H1 (cell line): ENCODE measurements around the gene SYK. TPM values are rescaled to one million over a fixed set of nuclear protein-coding genes. Genes with fewer than 3 reads are reported as not detected.

ENCODE experiments used
- ASH2L ChIP-seq: fragments of 200-600, 300-600 bp; sonication (generic); IDR thresholded peaks from one replicate; pipeline ENCODE4 v1.7.1; 2017; ENCODE audit warnings: low read length
- CHD7 ChIP-seq: fragments of 300-600 bp; sonication (generic); IDR thresholded peaks from 2 replicates; pipeline ENCODE4 v1.7.1; 2012; ENCODE audit warnings: low read length, moderate library complexity, mild to moderate bottlenecking, inconsistent platforms; ENCODE audit not compliant: insufficient replicate concordance
- HDAC2 ChIP-seq, 2 experiments: fragments of 300-600 bp in 1 of 2; sonication (generic) in 1 of 2; IDR thresholded peaks; 2 replicates each; pipeline ENCODE4 v1.6.1; 2011 to 2012; ENCODE audit warnings: low read depth in 2 of 2, low read length in 2 of 2, mild to moderate bottlenecking in 2 of 2, moderate library complexity in 2 of 2, borderline replicate concordance in 1 of 2, inconsistent platforms in 1 of 2
- HDAC6 ChIP-seq: IDR thresholded peaks from one replicate; pipeline ENCODE4 v1.7.1; 2012; ENCODE audit warnings: low read depth, mild to moderate bottlenecking, inconsistent platforms, low read length, moderate library complexity
- JUN ChIP-seq: IDR thresholded peaks from 2 replicates; pipeline ENCODE4 v1.6.1; 2011; ENCODE audit warnings: low read depth, mild to moderate bottlenecking, improper control_type of control experiment, low read length
- SIX5 ChIP-seq: IDR thresholded peaks from 2 replicates; pipeline ENCODE4 v1.6.1; 2011; ENCODE audit warnings: mild to moderate bottlenecking, low read depth, low read length
- SP2 ChIP-seq: IDR thresholded peaks from 2 replicates; pipeline ENCODE4 v1.6.1; 2012; ENCODE audit warnings: mild to moderate bottlenecking, low read length, inconsistent platforms
- TAF7 ChIP-seq: optimal IDR thresholded peaks from 2 replicates; pipeline ENCODE3; 2011; ENCODE audit warnings: low read depth, mild to moderate bottlenecking, inconsistent platforms, low read length, moderate library complexity, borderline replicate concordance
- TBP ChIP-seq: IDR thresholded peaks from 2 replicates; pipeline ENCODE4 v1.6.1; 2011; ENCODE audit warnings: low read depth, low read length, improper control_type of control experiment
- YY1 ChIP-seq: IDR thresholded peaks from 2 replicates; pipeline ENCODE4 v1.6.1; 2011; ENCODE audit warnings: low read depth, mild to moderate bottlenecking, low read length
- polyA plus RNA-seq, 7 experiments: library from polyadenylated mRNA; depleted of rRNA in 3 of 7; stranded (reverse) in 5 of 7; unstranded in 2 of 7; fragments of >200 nt in 5 of 7; fragments of 200-250 nt in 2 of 7; gene quantifications; 1 replicate in 5 of 7; 2 replicates in 1 of 7; 4 replicates in 1 of 7; pipeline versions ENCODE4 v1.2.1 to v1.2.3, GENCODE V29; 2011 to 2013; ENCODE audit warnings: missing spikeins in 2 of 7, mixed read lengths in 2 of 7
- total RNA-seq: library from RNA; stranded (reverse); fragmentation: NEBNext Ultra II Directional; extraction: Animal tissue kit (Norgen Biotek cat#: 25700); gene quantifications from 2 replicates; pipeline ENCODE4 v1.2.1, GENCODE V29; 2021

Gene SYK
- total and polyA plus RNA-seq, 2 of the 8 experiments (the other 6 are each of a cell fraction or from before 2014, with no cell fraction given): 1.5 to 4.4 TPM

GRCh38 chr9:90945336-90945735, 143.7 kb downstream of the SYK start (continued):
- TF ChIP-seq CHD7 (no peak), JUN (no peak), YY1 (no peak), HDAC6 (no peak), SP2 (no peak), SIX5 (no peak), TAF7 (no peak), HDAC2 (IDR thresholded peaks at IDR 0.05; ENCODE audit: borderline replicate concordance in 1 of 2, low read depth in 2 of 2, low read length in 2 of 2) (no peak), ASH2L (no peak), TBP (no peak)
